ENCODE results near the gene ACOX3. TPM values are rescaled to one million over a fixed set of nuclear protein-coding genes. Genes with fewer than 3 reads are reported as not detected.
"Not testable (repeated sequence)": the region's sequence is repeated elsewhere in the genome, so short reads cannot be mapped to it uniquely, and the experiment has no call there.

Gene ACOX3
- total RNA-seq, 2 experiments from 2014 or later = 24.2 to 27.8 TPM

- Mint-ChIP-seq H3K4me3 (peak overlapping the region; percentile 81), H3K27me3 (no peaks in the 10 kb centered on the region), H3K36me3 (ENCODE audit: low read depth) (no peaks in the 10 kb centered on the region), H3K27ac (peak overlapping the region; percentile 90), H3K9me3 (no peaks in the 10 kb centered on the region), H3K4me1 (ENCODE audit: low read depth) (peaks cover 22% of the 10 kb centered on the region)
- TF ChIP-seq CTCF (IDR thresholded peaks at IDR 0.05) = peak; percentile 39
- DNase-seq (peak; percentile 86), ATAC-seq (peak; percentile 94)
- intact Hi-C loops (cut with micrococcal nuclease) = no loop called here
- ChIA-PET POLR2A (interaction anchor here (1.0 to 2.6 kb wide), 4 partner anchors 10 to 200 kb away, joined by 3 to 34 read pairs (median 6); partner anchors contain the start of genes ACOX3 and TRMT44), CTCF (interaction anchor here (2.0 kb wide), 1 partner anchor 11 kb away, joined by 19 read pairs; the partner anchor contains the start of genes ACOX3 and TRMT44)
Observed at GRCh38 chr4:8428288-8429097, 12.0 kb downstream of the ACOX3 start.

GRCh38 chr4:8427761-8428287, 12.7 kb downstream of the ACOX3 start:
- TF ChIP-seq CTCF (IDR thresholded peaks at IDR 0.05) = no peak
- Mint-ChIP-seq H3K27me3 (no peaks in the 10 kb centered on the region), H3K36me3 (ENCODE audit: low read depth) (no peaks in the 10 kb centered on the region), H3K4me1 (ENCODE audit: low read depth) (peaks cover 20% of the 10 kb centered on the region), H3K27ac (peak overlapping the region; percentile 90), H3K4me3 (peak overlapping the region; percentile 81), H3K9me3 (no peaks in the 10 kb centered on the region)
- intact Hi-C loops (cut with micrococcal nuclease) = no loop called here
- ChIA-PET CTCF (interaction anchor here (2.0 kb wide), 1 partner anchor 12 kb away, joined by 19 read pairs; the partner anchor contains the start of genes ACOX3 and TRMT44), POLR2A (interaction anchor here (1.0 to 2.6 kb wide), 5 partner anchors 9 to 199 kb away, joined by 3 to 34 read pairs (median 4); partner anchors contain the start of genes ACOX3 and TRMT44)
- ATAC-seq = peak; percentile 54
- DNase-seq = peak; percentile 34

- ChIA-PET CTCF (interaction anchor here (1.0 to 1.1 kb wide), 2 partner anchors 13 to 250 kb away, joined by 3 read pairs; partner anchors contain the start of genes ACOX3 and TRMT44), POLR2A (interaction anchor here (1.0 to 2.6 kb wide), 3 partner anchors 13 to 32 kb away, joined by 3 to 34 read pairs (median 3); partner anchors contain the start of genes ACOX3 and TRMT44)
- Mint-ChIP-seq H3K36me3 (ENCODE audit: low read depth) (no peaks in the 10 kb centered on the region), H3K27ac (peak overlapping the region; percentile 9), H3K9me3 (no peaks in the 10 kb centered on the region), H3K4me3 (peak overlapping the region; percentile 81), H3K4me1 (ENCODE audit: low read depth) (peaks cover 20% of the 10 kb centered on the region), H3K27me3 (no peaks in the 10 kb centered on the region)
- ATAC-seq (no peak), DNase-seq (no peak)
- intact Hi-C loops (cut with micrococcal nuclease) = no loop called here
- TF ChIP-seq CTCF (IDR thresholded peaks at IDR 0.05) = no peak
Observed at GRCh38 chr4:8427262-8427661, 13.3 kb downstream of the ACOX3 start.

GRCh38 chr4:8422786-8423185, 17.7 kb downstream of the ACOX3 start:
- H3K27me3 Mint-ChIP-seq = no peaks in the 10 kb centered on the region
- no peaks in the 10 kb centered on the region for H3K9me3 Mint-ChIP-seq
- no peak overlapping the region for H3K27ac Mint-ChIP-seq
- H3K4me1 Mint-ChIP-seq (ENCODE audit: low read depth) = peaks cover 38% of the 10 kb centered on the region
- ChIA-PET CTCF (no interaction called here), POLR2A (no interaction called here)
- no peak overlapping the region for H3K4me3 Mint-ChIP-seq
- peaks cover 11% of the 10 kb centered on the region for H3K36me3 Mint-ChIP-seq (ENCODE audit: low read depth)
- DNase-seq = no peak
- intact Hi-C loops (cut with micrococcal nuclease) = no loop called here
- no peak for ATAC-seq
- no peak for TF ChIP-seq CTCF (IDR thresholded peaks at IDR 0.05)

GRCh38 chr4:8422327-8422726, 18.2 kb downstream of the ACOX3 start:
- no peak for TF ChIP-seq CTCF (IDR thresholded peaks at IDR 0.05)
- H3K4me3 Mint-ChIP-seq = no peak overlapping the region
- peaks cover 35% of the 10 kb centered on the region for H3K4me1 Mint-ChIP-seq (ENCODE audit: low read depth)
- H3K36me3 Mint-ChIP-seq (ENCODE audit: low read depth) = peaks cover 11% of the 10 kb centered on the region
- ATAC-seq (no peak), DNase-seq (no peak)
- no peaks in the 10 kb centered on the region for H3K27me3 Mint-ChIP-seq
- intact Hi-C loops (cut with micrococcal nuclease) = no loop called here
- H3K27ac Mint-ChIP-seq = no peak overlapping the region
- ChIA-PET POLR2A (no interaction called here), CTCF (no interaction called here)
- no peaks in the 10 kb centered on the region for H3K9me3 Mint-ChIP-seq

GRCh38 chr4:8420151-8420550, 20.4 kb downstream of the ACOX3 start:
- ATAC-seq; H3K27me3 Mint-ChIP-seq; DNase-seq; intact Hi-C loops (cut with micrococcal nuclease); H3K9me3 Mint-ChIP-seq; H3K4me3 Mint-ChIP-seq: not testable (repeated sequence)
- peak overlapping the region; percentile 92 for H3K27ac Mint-ChIP-seq
- POLR2A ChIA-PET = interaction anchor here (0.9 to 2.3 kb wide), 3 partner anchors 11 to 20 kb away, joined by 3 to 8 read pairs (median 8); partner anchors contain the start of genes ACOX3 and TRMT44
- H3K36me3 Mint-ChIP-seq (ENCODE audit: low read depth) = peaks cover 13% of the 10 kb centered on the region
- CTCF ChIA-PET = interaction anchor here (0.8 to 1.6 kb wide), 3 partner anchors 178 to 244 kb away, joined by 3 to 6 read pairs (median 6); no protein-coding TSS in a partner anchor
- peaks cover 22% of the 10 kb centered on the region for H3K4me1 Mint-ChIP-seq (ENCODE audit: low read depth)

Measured in activated CD8-positive, alpha-beta T cell treated with anti-CD3 and anti-CD28 coated beads for 36 hours (primary cell).